SK-N-SH treated with all-trans-retinoic acid at 6 μM for 48 hours (cell line): ENCODE data around the gene OTX1.

Experiments
- ATAC-seq: fragments of 200-7000 bp; cut with Tn5 transposase; 3 replicates; pipeline ENCODE4 v1.9.1; 2020; ENCODE audit warnings: mild to moderate bottlenecking, moderate library complexity
- ARNTL ChIP-seq: fragments of 450-650 bp; formaldehyde crosslinking; IDR thresholded peaks from 2 replicates; pipeline ENCODE4 v1.5.0; 2020; ENCODE audit warnings: low read depth, mild to moderate bottlenecking, moderate library complexity, borderline replicate concordance
- BACH2 ChIP-seq: fragments of 250-450 bp; sonication (Bioruptor Pico); IDR thresholded peaks from 2 replicates; pipeline ENCODE4 v1.9.0; 2021; ENCODE audit warnings: mild to moderate bottlenecking, borderline replicate concordance
- CREB5 ChIP-seq: fragments of 250-450 bp; sonication (Bioruptor Pico); IDR thresholded peaks from 2 replicates; pipeline ENCODE4 v1.5.1; 2020; ENCODE audit warnings: low read depth, mild to moderate bottlenecking, moderate library complexity
- CSDC2 ChIP-seq: fragments of 250-450 bp; sonication (Bioruptor Pico); IDR thresholded peaks from 2 replicates; pipeline ENCODE4 v1.5.0; 2020; ENCODE audit warnings: mild to moderate bottlenecking, moderate library complexity
- CSRNP3 ChIP-seq: fragments of 250-450 bp; sonication (Bioruptor Pico); IDR thresholded peaks from 2 replicates; pipeline ENCODE4 v1.5.1; 2021; ENCODE audit warnings: mild to moderate bottlenecking, moderate library complexity
- GLIS3 ChIP-seq: fragments of 250-450 bp; sonication (Bioruptor Pico); IDR thresholded peaks from 2 replicates; pipeline ENCODE4 v1.5.0; 2020; ENCODE audit warnings: mild to moderate bottlenecking, moderate library complexity
- OSR1 ChIP-seq: fragments of 250-450 bp; sonication (Bioruptor Pico); IDR thresholded peaks from 2 replicates; pipeline ENCODE4 v1.8.0; 2022; ENCODE audit warnings: moderate library complexity, mild to moderate bottlenecking, inconsistent platforms
- POU6F1 ChIP-seq: fragments of 250-450 bp; sonication (Bioruptor Pico); IDR thresholded peaks from 2 replicates; pipeline ENCODE4 v1.8.0; 2021; ENCODE audit warnings: low read depth, mild to moderate bottlenecking, moderate library complexity, borderline replicate concordance
- PPARA ChIP-seq: fragments of 250-450 bp; sonication (Bioruptor Pico); IDR thresholded peaks from 2 replicates; pipeline ENCODE4 v1.5.0; 2020; ENCODE audit warnings: mild to moderate bottlenecking, borderline replicate concordance
- RARB ChIP-seq: fragments of 250-450 bp; sonication (Bioruptor Pico); IDR thresholded peaks from 2 replicates; pipeline ENCODE4 v1.8.0; 2021; ENCODE audit warnings: mild to moderate bottlenecking, moderate library complexity
- SNAI2 ChIP-seq: fragments of 250-450 bp; sonication (Bioruptor Pico); IDR thresholded peaks from 2 replicates; pipeline ENCODE4 v1.5.0; 2020; ENCODE audit warnings: mild to moderate bottlenecking, moderate library complexity
- TCF4 ChIP-seq: fragments of 250-450 bp; sonication (Bioruptor Pico); IDR thresholded peaks from 2 replicates; pipeline ENCODE4 v1.8.0; 2021; ENCODE audit warnings: mild to moderate bottlenecking, moderate library complexity, borderline replicate concordance
- TOX ChIP-seq: fragments of 250-450 bp; sonication (Bioruptor Pico); IDR thresholded peaks from 2 replicates; pipeline ENCODE4 v1.8.0; 2021; ENCODE audit warnings: mild to moderate bottlenecking, moderate library complexity, borderline replicate concordance
- TSHZ2 ChIP-seq: fragments of 250-450 bp; sonication (Bioruptor Pico); IDR thresholded peaks from 2 replicates; pipeline ENCODE4 v1.5.0; 2020; ENCODE audit warnings: mild to moderate bottlenecking, moderate library complexity
- ZC3H10 ChIP-seq: fragments of 250-450 bp; sonication (Bioruptor Pico); IDR thresholded peaks from 2 replicates; pipeline ENCODE4 v1.5.1; 2021; ENCODE audit warnings: mild to moderate bottlenecking, moderate library complexity
- ZFP3 ChIP-seq: fragments of 250-450 bp; sonication (Bioruptor Pico); IDR thresholded peaks from 2 replicates; pipeline ENCODE4 v1.5.0; 2020; ENCODE audit warnings: mild to moderate bottlenecking, moderate library complexity
- ZFP30 ChIP-seq: fragments of 450-650 bp; formaldehyde crosslinking; IDR thresholded peaks from 2 replicates; pipeline ENCODE4 v1.5.0; 2022; ENCODE audit warnings: mild to moderate bottlenecking, moderate library complexity
- ZNF565 ChIP-seq: fragments of 450-650 bp; formaldehyde crosslinking; conservative IDR thresholded peaks from 2 replicates; pipeline ENCODE4 v1.5.0; 2020; ENCODE audit warnings: low read depth, mild to moderate bottlenecking, moderate library complexity
- ZNF70 ChIP-seq: fragments of 450-650 bp; formaldehyde crosslinking; IDR thresholded peaks from 2 replicates; pipeline ENCODE4 v1.5.0; 2020; ENCODE audit warnings: mild to moderate bottlenecking, moderate library complexity
- ZNF8 ChIP-seq: fragments of 450-650 bp; formaldehyde crosslinking; IDR thresholded peaks from 2 replicates; pipeline ENCODE4 v1.5.0; 2020; ENCODE audit warnings: mild to moderate bottlenecking, moderate library complexity

OTX1 gene

GRCh38 chr2:63078852-63079606, 28.4 kb downstream of the OTX1 start:
- TF ChIP-seq TCF4: no peak
- TF ChIP-seq POU6F1 (CRISPR knock-in tag): no peak
- peak; percentile 40; the same call in 1 of the 3 replicates for ATAC-seq

- TF ChIP-seq TOX (CRISPR knock-in tag): no peak
- no peak for TF ChIP-seq ZC3H10
- no peak for ATAC-seq
Measured at GRCh38 chr2:63081404-63081803, 30.8 kb downstream of the OTX1 start.

- no peak for ATAC-seq
- TF ChIP-seq CREB5 (CRISPR knock-in tag) (no peak), ZFP30 (no peak), ZC3H10 (no peak), SNAI2 (CRISPR knock-in tag) (no peak), ZNF565 (CRISPR knock-in tag) (no peak), OSR1 (no peak), ZNF8 (CRISPR knock-in tag) (no peak), TSHZ2 (CRISPR knock-in tag) (no peak), CSRNP3 (no peak)
Measured at GRCh38 chr2:63086687-63087086, 36.1 kb downstream of the OTX1 start.

GRCh38 chr2:63092401-63092800, 41.8 kb downstream of the OTX1 start:
- TF ChIP-seq ZNF70 (CRISPR knock-in tag) (no peak), TCF4 (no peak), OSR1 (no peak), CSDC2 (CRISPR knock-in tag) (no peak), ZNF8 (CRISPR knock-in tag) (no peak), BACH2 (CRISPR knock-in tag) (no peak), CSRNP3 (no peak), ZFP3 (CRISPR knock-in tag) (no peak)
- no peak for ATAC-seq

- ATAC-seq: no peak
Measured at GRCh38 chr2:63092857-63093256, 42.2 kb downstream of the OTX1 start.

More at GRCh38 chr2:63092857-63093256, 42.2 kb downstream of the OTX1 start:
- TF ChIP-seq GLIS3 (CRISPR knock-in tag): no peak
- TF ChIP-seq BACH2 (CRISPR knock-in tag): no peak
- no peak for TF ChIP-seq TOX (CRISPR knock-in tag)
- TF ChIP-seq OSR1: no peak
- no peak for TF ChIP-seq ARNTL (CRISPR knock-in tag)
- no peak for TF ChIP-seq ZNF565 (CRISPR knock-in tag)
- no peak for TF ChIP-seq TSHZ2 (CRISPR knock-in tag)
- TF ChIP-seq ZFP3 (CRISPR knock-in tag): no peak
- TF ChIP-seq RARB (CRISPR knock-in tag): no peak
- no peak for TF ChIP-seq ZNF70 (CRISPR knock-in tag)
- no peak for TF ChIP-seq PPARA (CRISPR knock-in tag)
